ENCODE data around the gene HOXA3. TPM values are rescaled to one million over a fixed set of nuclear protein-coding genes. Genes with fewer than 3 reads are reported as not detected.

HOXA3 gene
- polyA plus RNA-seq, 1 donor (not counting 4 experiments of a cell fraction or from before 2014, with no cell fraction given), result 0.58 TPM

DNA sequence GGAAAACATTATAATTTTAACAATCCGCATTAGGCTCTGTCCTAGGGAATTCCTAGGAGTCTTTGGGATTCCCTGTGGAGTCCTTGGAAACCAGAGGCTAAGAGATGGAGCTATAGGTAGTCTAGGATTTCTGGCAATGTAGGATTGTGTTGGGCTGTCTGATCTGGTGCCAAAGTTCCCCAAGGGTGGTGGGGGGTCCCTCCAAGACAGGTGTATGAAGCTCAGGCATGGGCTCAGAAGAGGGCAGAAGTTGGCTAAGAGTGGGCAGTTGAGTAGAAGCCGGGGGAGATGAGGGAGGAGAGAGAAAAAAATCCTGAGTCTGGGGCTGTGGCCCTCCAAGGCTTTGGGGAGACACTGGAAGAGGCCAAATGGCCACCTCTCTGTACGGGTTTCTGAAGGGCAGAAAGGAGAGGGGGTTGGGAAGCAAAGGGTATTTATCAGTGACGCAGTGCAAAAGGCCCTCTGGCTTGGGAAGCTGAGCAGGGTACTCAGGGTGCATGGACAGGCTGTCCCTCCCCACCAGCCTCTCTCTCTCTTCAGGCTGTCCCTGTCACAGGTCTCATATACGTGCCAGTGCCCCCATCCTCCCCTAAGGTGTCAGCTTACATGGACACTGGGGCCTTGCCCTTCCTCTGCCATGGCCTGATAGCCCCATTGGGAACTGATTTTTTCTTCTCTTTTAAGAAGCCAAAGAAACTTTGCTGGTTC lies 5.7 kb downstream of the HOXA3 start:
- Histone ChIP-seq H3K27me3 (ENCODE audit: control insufficient read depth, extremely low read depth, insufficient read depth, low read length) (no peaks in the 10 kb centered on the region), H2AFZ (ENCODE audit: control insufficient read depth, low read length) (no peak overlapping the region), H3K4me1 (ENCODE audit: control insufficient read depth, extremely low read depth, insufficient read depth, low read length) (peaks cover 47% of the 10 kb centered on the region), H3K4me3 (ENCODE audit: control insufficient read depth in 2 of 3, extremely low read depth in 1 of 3, insufficient read depth in 2 of 3, low read depth in 1 of 3, low read length in 3 of 3) (peak overlapping the region in 2 of 3 experiments; percentile 62 to 74), H3K9me3 (ENCODE audit: control insufficient read depth, low read depth, low read length) (no peaks in the 10 kb centered on the region), H3K36me3 (ENCODE audit: control insufficient read depth in 2 of 2, extremely low read depth in 1 of 2, insufficient read depth in 2 of 2, low read length in 2 of 2) (peaks cover 0 to 7% of the 10 kb centered on the region in 2 experiments), H3K27ac (ENCODE audit: control insufficient read depth, insufficient read depth, low read length) (peak overlapping the region; percentile 87), H3K9me1 (ENCODE audit: control insufficient read depth, extremely low read depth, insufficient read depth, low read length) (no peaks in the 10 kb centered on the region), H4K20me1 (ENCODE audit: control insufficient read depth, extremely low read depth, insufficient read depth, low read length) (no peaks in the 10 kb centered on the region), H3K9ac (ENCODE audit: control insufficient read depth, extremely low read depth, insufficient read depth, low read length) (peak overlapping the region; percentile 93), H3K4me2 (ENCODE audit: control insufficient read depth, extremely low read depth, insufficient read depth, low read depth, low read length) (peak overlapping the region; percentile 94), H3K79me2 (ENCODE audit: control insufficient read depth, insufficient read depth, low read length) (peaks cover 91% of the 10 kb centered on the region)
- TF ChIP-seq EZH2 (IDR thresholded peaks at IDR 0.05; ENCODE audit: low read length), result no peak
- TF ChIP-seq, protein P1, sequence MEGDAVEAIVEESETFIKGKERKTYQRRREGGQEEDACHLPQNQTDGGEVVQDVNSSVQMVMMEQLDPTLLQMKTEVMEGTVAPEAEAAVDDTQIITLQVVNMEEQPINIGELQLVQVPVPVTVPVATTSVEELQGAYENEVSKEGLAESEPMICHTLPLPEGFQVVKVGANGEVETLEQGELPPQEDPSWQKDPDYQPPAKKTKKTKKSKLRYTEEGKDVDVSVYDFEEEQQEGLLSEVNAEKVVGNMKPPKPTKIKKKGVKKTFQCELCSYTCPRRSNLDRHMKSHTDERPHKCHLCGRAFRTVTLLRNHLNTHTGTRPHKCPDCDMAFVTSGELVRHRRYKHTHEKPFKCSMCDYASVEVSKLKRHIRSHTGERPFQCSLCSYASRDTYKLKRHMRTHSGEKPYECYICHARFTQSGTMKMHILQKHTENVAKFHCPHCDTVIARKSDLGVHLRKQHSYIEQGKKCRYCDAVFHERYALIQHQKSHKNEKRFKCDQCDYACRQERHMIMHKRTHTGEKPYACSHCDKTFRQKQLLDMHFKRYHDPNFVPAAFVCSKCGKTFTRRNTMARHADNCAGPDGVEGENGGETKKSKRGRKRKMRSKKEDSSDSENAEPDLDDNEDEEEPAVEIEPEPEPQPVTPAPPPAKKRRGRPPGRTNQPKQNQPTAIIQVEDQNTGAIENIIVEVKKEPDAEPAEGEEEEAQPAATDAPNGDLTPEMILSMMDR (optimal IDR thresholded peaks at IDR 0.05 in 1 of 3, IDR thresholded peaks at IDR 0.05 in 1 of 3, conservative IDR thresholded peaks at IDR 0.05 in 1 of 3; ENCODE audit: extremely low read depth in 1 of 3, insufficient read depth in 2 of 3, low read length in 3 of 3), result no peak
- dilution Hi-C loops (cut with MboI; ENCODE audit: extremely low pct_ligation_motif_present, low sequenced_read_pairs), result no loop called here
- FAIRE-seq, result no peak
- no peak for DNase-seq (ENCODE audit: low read depth, low spot score)

DNA sequence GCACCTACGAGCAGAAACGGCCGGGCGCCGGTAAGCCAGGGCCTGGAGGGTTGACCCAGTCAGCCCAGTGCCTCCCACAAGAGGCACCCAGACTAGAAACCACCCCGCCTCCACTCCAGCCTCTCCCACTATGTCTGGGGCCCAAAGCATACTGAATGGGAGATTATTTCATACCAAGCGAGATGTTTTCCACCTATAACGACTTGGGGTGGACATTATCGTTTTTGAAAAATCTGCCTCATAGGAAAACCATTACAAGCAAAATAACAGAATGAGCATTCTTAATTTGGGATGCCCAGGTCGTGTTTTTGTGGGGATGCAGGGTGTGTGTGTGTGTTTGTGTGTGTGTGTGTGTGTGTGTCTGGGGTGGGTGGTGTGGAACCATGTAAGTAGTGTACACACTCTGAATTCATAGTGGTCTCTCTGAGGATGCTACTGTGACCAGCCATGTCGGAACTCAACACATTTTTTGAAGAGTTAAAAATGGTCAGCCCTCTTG lies 6.4 kb downstream of the HOXA3 start:
- FAIRE-seq (no peak), DNase-seq (ENCODE audit: low read depth, low spot score) (no peak)
- Histone ChIP-seq H3K4me2 (ENCODE audit: control insufficient read depth, extremely low read depth, insufficient read depth, low read depth, low read length) (peak overlapping the region; percentile 94), H3K9me3 (ENCODE audit: control insufficient read depth, low read depth, low read length) (no peaks in the 10 kb centered on the region), H3K9me1 (ENCODE audit: control insufficient read depth, extremely low read depth, insufficient read depth, low read length) (no peaks in the 10 kb centered on the region), H3K36me3 (ENCODE audit: control insufficient read depth in 2 of 2, extremely low read depth in 1 of 2, insufficient read depth in 2 of 2, low read length in 2 of 2) (peaks cover 1 to 7% of the 10 kb centered on the region in 2 experiments), H4K20me1 (ENCODE audit: control insufficient read depth, extremely low read depth, insufficient read depth, low read length) (no peaks in the 10 kb centered on the region), H3K27ac (ENCODE audit: control insufficient read depth, insufficient read depth, low read length) (peak overlapping the region; percentile 77), H3K27me3 (ENCODE audit: control insufficient read depth, extremely low read depth, insufficient read depth, low read length) (no peaks in the 10 kb centered on the region), H2AFZ (ENCODE audit: control insufficient read depth, low read length) (no peak overlapping the region), H3K4me3 (ENCODE audit: control insufficient read depth in 2 of 3, extremely low read depth in 1 of 3, insufficient read depth in 2 of 3, low read depth in 1 of 3, low read length in 3 of 3) (peak overlapping the region in 2 of 3 experiments; percentile 32 to 65), H3K4me1 (ENCODE audit: control insufficient read depth, extremely low read depth, insufficient read depth, low read length) (peaks cover 48% of the 10 kb centered on the region), H3K9ac (ENCODE audit: control insufficient read depth, extremely low read depth, insufficient read depth, low read length) (peak overlapping the region; percentile 93), H3K79me2 (ENCODE audit: control insufficient read depth, insufficient read depth, low read length) (peaks cover 91% of the 10 kb centered on the region)
- dilution Hi-C loops (cut with MboI; ENCODE audit: extremely low pct_ligation_motif_present, low sequenced_read_pairs), result no loop called here
- TF ChIP-seq, protein P1 (optimal IDR thresholded peaks at IDR 0.05 in 1 of 3, IDR thresholded peaks at IDR 0.05 in 1 of 3, conservative IDR thresholded peaks at IDR 0.05 in 1 of 3; ENCODE audit: extremely low read depth in 1 of 3, insufficient read depth in 2 of 3, low read length in 3 of 3), result no peak
- no peak for TF ChIP-seq EZH2 (IDR thresholded peaks at IDR 0.05; ENCODE audit: low read length)

Data from keratinocyte (primary cell).